Breast epithelium (tissue), 3 donors: ENCODE data around the gene HMOX2.

Experiments
- CTCF ChIP-seq, 3 donors: fragments of 450-650 bp; IDR thresholded peaks; one replicate each; pipeline ENCODE4 v1.5.1; 2016 to 2017; ENCODE audit warnings: antibody characterized with exemption in 3 of 3, mild to moderate bottlenecking in 3 of 3, moderate library complexity in 3 of 3
- POLR2A ChIP-seq: fragments of 450-650 bp; IDR thresholded peaks from one replicate; pipeline ENCODE4 v1.6.1; 2016; ENCODE audit warnings: antibody characterized with exemption, mild to moderate bottlenecking, moderate library complexity
- POLR2AphosphoS5 ChIP-seq, 3 donors: sonication (generic); formaldehyde crosslinking; IDR thresholded peaks; one replicate each; pipeline ENCODE4 v1.6.1; 2017; ENCODE audit warnings: antibody characterized with exemption in 3 of 3

GRCh38 chr16:4512473-4512872 is 36.3 kb downstream of the HMOX2 start:
- no peak for TF ChIP-seq CTCF (IDR thresholded peaks at IDR 0.05)
- no peak for TF ChIP-seq POLR2A
- TF ChIP-seq POLR2AphosphoS5 (IDR thresholded peaks at IDR 0.05): no peak
